ENCODE results near the gene BMPR1A. TPM values are rescaled to one million over a fixed set of nuclear protein-coding genes. Genes with fewer than 3 reads are reported as not detected.

Gene BMPR1A
- total and polyA plus RNA-seq, 2 of the 13 experiments (the other 11 are each of a cell fraction or from before 2014, with no cell fraction given): 17.8 to 44.2 TPM

GRCh38 chr10:86862786-86863483 lies 106.5 kb downstream of the BMPR1A start (continued):
- TF ChIP-seq, protein P1, sequence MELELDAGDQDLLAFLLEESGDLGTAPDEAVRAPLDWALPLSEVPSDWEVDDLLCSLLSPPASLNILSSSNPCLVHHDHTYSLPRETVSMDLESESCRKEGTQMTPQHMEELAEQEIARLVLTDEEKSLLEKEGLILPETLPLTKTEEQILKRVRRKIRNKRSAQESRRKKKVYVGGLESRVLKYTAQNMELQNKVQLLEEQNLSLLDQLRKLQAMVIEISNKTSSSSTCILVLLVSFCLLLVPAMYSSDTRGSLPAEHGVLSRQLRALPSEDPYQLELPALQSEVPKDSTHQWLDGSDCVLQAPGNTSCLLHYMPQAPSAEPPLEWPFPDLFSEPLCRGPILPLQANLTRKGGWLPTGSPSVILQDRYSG (CRISPR knock-in tag; IDR thresholded peaks at IDR 0.05): no peak
- TF ChIP-seq CREM (IDR thresholded peaks at IDR 0.05): peak; percentile 44; the same call in 1 of the 2 replicates
- no peak for TF ChIP-seq CREM (CRISPR knock-in tag; IDR thresholded peaks at IDR 0.05)
- TF ChIP-seq ZBTB14 (CRISPR knock-in tag; IDR thresholded peaks at IDR 0.05): no peak
- TF ChIP-seq, protein P2, sequence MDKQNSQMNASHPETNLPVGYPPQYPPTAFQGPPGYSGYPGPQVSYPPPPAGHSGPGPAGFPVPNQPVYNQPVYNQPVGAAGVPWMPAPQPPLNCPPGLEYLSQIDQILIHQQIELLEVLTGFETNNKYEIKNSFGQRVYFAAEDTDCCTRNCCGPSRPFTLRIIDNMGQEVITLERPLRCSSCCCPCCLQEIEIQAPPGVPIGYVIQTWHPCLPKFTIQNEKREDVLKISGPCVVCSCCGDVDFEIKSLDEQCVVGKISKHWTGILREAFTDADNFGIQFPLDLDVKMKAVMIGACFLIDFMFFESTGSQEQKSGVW (CRISPR knock-in tag; IDR thresholded peaks at IDR 0.05; ENCODE audit: borderline replicate concordance): no peak
- TF ChIP-seq, protein P3, sequence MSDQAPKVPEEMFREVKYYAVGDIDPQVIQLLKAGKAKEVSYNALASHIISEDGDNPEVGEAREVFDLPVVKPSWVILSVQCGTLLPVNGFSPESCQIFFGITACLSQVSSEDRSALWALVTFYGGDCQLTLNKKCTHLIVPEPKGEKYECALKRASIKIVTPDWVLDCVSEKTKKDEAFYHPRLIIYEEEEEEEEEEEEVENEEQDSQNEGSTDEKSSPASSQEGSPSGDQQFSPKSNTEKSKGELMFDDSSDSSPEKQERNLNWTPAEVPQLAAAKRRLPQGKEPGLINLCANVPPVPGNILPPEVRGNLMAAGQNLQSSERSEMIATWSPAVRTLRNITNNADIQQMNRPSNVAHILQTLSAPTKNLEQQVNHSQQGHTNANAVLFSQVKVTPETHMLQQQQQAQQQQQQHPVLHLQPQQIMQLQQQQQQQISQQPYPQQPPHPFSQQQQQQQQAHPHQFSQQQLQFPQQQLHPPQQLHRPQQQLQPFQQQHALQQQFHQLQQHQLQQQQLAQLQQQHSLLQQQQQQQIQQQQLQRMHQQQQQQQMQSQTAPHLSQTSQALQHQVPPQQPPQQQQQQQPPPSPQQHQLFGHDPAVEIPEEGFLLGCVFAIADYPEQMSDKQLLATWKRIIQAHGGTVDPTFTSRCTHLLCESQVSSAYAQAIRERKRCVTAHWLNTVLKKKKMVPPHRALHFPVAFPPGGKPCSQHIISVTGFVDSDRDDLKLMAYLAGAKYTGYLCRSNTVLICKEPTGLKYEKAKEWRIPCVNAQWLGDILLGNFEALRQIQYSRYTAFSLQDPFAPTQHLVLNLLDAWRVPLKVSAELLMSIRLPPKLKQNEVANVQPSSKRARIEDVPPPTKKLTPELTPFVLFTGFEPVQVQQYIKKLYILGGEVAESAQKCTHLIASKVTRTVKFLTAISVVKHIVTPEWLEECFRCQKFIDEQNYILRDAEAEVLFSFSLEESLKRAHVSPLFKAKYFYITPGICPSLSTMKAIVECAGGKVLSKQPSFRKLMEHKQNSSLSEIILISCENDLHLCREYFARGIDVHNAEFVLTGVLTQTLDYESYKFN (CRISPR knock-in tag; conservative IDR thresholded peaks at IDR 0.05): peak; percentile 44; the same call in 1 of the 2 replicates
- peak; percentile 47; the same call in 1 of the 2 replicates for TF ChIP-seq FOXJ3 (CRISPR knock-in tag; IDR thresholded peaks at IDR 0.05; ENCODE audit: borderline replicate concordance)
- TF ChIP-seq, protein P4, sequence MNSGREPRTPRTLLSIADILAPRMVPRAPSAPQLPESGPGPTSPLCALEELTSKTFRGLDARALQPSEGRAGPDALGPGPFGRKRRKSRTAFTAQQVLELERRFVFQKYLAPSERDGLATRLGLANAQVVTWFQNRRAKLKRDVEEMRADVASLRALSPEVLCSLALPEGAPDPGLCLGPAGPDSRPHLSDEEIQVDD (CRISPR knock-in tag; IDR thresholded peaks at IDR 0.05; ENCODE audit: borderline replicate concordance): no peak
- TF ChIP-seq ZNF766 (CRISPR knock-in tag; IDR thresholded peaks at IDR 0.05; ENCODE audit: borderline replicate concordance): no peak
- no peak for TF ChIP-seq ZBTB20 (CRISPR knock-in tag; IDR thresholded peaks at IDR 0.05; ENCODE audit: borderline replicate concordance, low read depth)
- TF ChIP-seq, protein P5, sequence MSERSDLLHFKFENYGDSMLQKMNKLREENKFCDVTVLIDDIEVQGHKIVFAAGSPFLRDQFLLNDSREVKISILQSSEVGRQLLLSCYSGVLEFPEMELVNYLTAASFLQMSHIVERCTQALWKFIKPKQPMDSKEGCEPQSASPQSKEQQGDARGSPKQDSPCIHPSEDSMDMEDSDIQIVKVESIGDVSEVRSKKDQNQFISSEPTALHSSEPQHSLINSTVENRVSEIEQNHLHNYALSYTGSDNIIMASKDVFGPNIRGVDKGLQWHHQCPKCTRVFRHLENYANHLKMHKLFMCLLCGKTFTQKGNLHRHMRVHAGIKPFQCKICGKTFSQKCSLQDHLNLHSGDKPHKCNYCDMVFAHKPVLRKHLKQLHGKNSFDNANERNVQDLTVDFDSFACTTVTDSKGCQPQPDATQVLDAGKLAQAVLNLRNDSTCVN (CRISPR knock-in tag; IDR thresholded peaks at IDR 0.05; ENCODE audit: borderline replicate concordance): no peak
- TF ChIP-seq, protein P6, sequence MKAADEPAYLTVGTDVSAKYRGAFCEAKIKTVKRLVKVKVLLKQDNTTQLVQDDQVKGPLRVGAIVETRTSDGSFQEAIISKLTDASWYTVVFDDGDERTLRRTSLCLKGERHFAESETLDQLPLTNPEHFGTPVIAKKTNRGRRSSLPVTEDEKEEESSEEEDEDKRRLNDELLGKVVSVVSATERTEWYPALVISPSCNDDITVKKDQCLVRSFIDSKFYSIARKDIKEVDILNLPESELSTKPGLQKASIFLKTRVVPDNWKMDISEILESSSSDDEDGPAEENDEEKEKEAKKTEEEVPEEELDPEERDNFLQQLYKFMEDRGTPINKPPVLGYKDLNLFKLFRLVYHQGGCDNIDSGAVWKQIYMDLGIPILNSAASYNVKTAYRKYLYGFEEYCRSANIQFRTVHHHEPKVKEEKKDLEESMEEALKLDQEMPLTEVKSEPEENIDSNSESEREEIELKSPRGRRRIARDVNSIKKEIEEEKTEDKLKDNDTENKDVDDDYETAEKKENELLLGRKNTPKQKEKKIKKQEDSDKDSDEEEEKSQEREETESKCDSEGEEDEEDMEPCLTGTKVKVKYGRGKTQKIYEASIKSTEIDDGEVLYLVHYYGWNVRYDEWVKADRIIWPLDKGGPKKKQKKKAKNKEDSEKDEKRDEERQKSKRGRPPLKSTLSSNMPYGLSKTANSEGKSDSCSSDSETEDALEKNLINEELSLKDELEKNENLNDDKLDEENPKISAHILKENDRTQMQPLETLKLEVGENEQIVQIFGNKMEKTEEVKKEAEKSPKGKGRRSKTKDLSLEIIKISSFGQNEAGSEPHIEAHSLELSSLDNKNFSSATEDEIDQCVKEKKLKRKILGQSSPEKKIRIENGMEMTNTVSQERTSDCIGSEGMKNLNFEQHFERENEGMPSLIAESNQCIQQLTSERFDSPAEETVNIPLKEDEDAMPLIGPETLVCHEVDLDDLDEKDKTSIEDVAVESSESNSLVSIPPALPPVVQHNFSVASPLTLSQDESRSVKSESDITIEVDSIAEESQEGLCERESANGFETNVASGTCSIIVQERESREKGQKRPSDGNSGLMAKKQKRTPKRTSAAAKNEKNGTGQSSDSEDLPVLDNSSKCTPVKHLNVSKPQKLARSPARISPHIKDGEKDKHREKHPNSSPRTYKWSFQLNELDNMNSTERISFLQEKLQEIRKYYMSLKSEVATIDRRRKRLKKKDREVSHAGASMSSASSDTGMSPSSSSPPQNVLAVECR (CRISPR knock-in tag; IDR thresholded peaks at IDR 0.05; ENCODE audit: borderline replicate concordance): no peak
- no peak for TF ChIP-seq SP140L (CRISPR knock-in tag; IDR thresholded peaks at IDR 0.05; ENCODE audit: borderline replicate concordance)
- no peak for TF ChIP-seq ZNF83 (CRISPR knock-in tag; IDR thresholded peaks at IDR 0.05; ENCODE audit: borderline replicate concordance)

Measured in HepG2 (cell line).